Ishikawa (cell line): Measurements from ENCODE around the gene SLC16A2.
A peak's percentile ranks its signal among the peaks of the same experiment; 100 is the strongest.

Experiments
- CEBPB ChIP-seq: IDR thresholded peaks from 2 replicates; pipeline ENCODE4 v1.6.1; 2012
- CREB1 ChIP-seq: IDR thresholded peaks from 2 replicates; pipeline ENCODE4 v1.6.1; 2012; ENCODE audit warnings: low read depth
- EGR1 ChIP-seq: IDR thresholded peaks from 2 replicates; pipeline ENCODE4 v1.6.1; 2012
- EP300 ChIP-seq: IDR thresholded peaks from 2 replicates; pipeline ENCODE4 v1.6.1; 2012; ENCODE audit warnings: borderline replicate concordance
- FOXM1 ChIP-seq: IDR thresholded peaks from 2 replicates; pipeline ENCODE4 v1.6.1; 2012; ENCODE audit warnings: low read depth, borderline replicate concordance
- NFIC ChIP-seq: IDR thresholded peaks from 2 replicates; pipeline ENCODE4 v1.6.1; 2012
- RAD21 ChIP-seq: IDR thresholded peaks from 2 replicates; pipeline ENCODE4 v1.6.1; 2012; ENCODE audit warnings: low read depth
- REST ChIP-seq: IDR thresholded peaks from 2 replicates; pipeline ENCODE4 v1.6.1; 2012; ENCODE audit warnings: low read depth, mild to moderate bottlenecking
- TAF1 ChIP-seq: IDR thresholded peaks from 2 replicates; pipeline ENCODE4 v1.6.1; 2012; ENCODE audit warnings: low read depth, mild to moderate bottlenecking
- TCF12 ChIP-seq: IDR thresholded peaks from 2 replicates; pipeline ENCODE4 v1.6.1; 2012; ENCODE audit warnings: low read depth
- TEAD4 ChIP-seq: IDR thresholded peaks from 2 replicates; pipeline ENCODE4 v1.6.1; 2012
- USF1 ChIP-seq: IDR thresholded peaks from 2 replicates; pipeline ENCODE4 v1.6.1; 2012
- YY1 ChIP-seq: IDR thresholded peaks from 2 replicates; pipeline ENCODE4 v1.6.1; 2012; ENCODE audit warnings: low read depth
- ZBTB7A ChIP-seq: IDR thresholded peaks from 2 replicates; pipeline ENCODE4 v1.6.1; 2012; ENCODE audit warnings: low read depth
- TF ChIP-seq, protein P1 (sequence below): IDR thresholded peaks from 2 replicates; pipeline ENCODE4 v1.6.1; 2012

SLC16A2 gene

GRCh38 chrX:74535408-74536151 lies 114.3 kb downstream of the SLC16A2 start:
- TF ChIP-seq, protein P1, sequence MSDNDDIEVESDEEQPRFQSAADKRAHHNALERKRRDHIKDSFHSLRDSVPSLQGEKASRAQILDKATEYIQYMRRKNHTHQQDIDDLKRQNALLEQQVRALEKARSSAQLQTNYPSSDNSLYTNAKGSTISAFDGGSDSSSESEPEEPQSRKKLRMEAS, result no peak; the same call in 1 of the 2 replicates
- TF ChIP-seq ZBTB7A, result 0 out of 2 replicates have a peak, but pooled peaks have one; percentile 7
- TF ChIP-seq RAD21, result peak; percentile 45
- TF ChIP-seq EP300, result peak; percentile 58; the same call in 1 of the 2 replicates
- TF ChIP-seq REST, result no peak
- TF ChIP-seq YY1, result 0 out of 2 replicates have a peak, but pooled peaks have one; percentile 28
- TF ChIP-seq TEAD4, result peak; percentile 58
- no peak for TF ChIP-seq TCF12
- TF ChIP-seq FOXM1, result no peak
- no peak for TF ChIP-seq USF1
- TF ChIP-seq TAF1, result peak; percentile 38; the same call in 1 of the 2 replicates
- TF ChIP-seq EGR1, result no peak
- no peak for TF ChIP-seq CEBPB
- no peak for TF ChIP-seq NFIC
- TF ChIP-seq CREB1, result no peak

DNA sequence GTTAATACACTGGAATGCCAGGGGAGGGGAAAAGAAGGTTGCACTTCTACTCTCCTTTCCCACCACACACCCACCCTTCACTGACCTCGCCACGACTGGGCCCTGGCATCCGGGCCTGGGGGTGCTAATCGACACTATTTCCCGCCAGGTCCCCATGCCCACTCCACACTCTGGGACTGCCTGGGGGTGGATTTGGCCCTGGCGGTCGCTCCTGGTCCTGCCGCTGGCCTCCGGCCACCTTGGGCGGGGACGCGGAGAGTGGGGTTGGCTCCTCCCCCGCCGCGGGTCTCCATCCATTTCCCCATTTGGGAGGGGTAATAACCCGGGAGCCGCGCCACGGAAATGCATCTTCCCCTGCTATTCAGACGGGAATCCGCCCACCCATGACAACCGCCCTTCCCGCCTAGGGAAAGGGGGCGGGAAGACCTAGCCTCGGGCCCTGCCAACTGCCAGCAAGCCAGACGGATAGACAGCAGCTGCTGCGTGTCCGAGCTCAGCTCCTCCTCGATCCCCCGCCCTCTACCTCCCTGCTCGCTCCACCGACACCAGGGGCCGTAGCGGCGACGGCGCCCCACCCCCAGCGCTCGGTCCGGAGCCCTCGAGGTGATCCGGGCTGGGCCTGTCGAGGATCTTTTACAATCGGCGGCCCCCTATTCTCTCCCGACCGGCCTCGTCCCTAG lies 115.0 kb downstream of the SLC16A2 start:
- TF ChIP-seq EGR1, result 0 out of 2 replicates have a peak, but pooled peaks have one; percentile 33
- TF ChIP-seq RAD21, result no peak
- TF ChIP-seq USF1, result no peak
- peak; percentile 39; the same call in 1 of the 2 replicates for TF ChIP-seq NFIC
- no peak for TF ChIP-seq TCF12
- 0 out of 2 replicates have a peak, but pooled peaks have one; percentile 28 for TF ChIP-seq EP300
- TF ChIP-seq, protein P1, result peak; percentile 43
- no peak for TF ChIP-seq YY1
- TF ChIP-seq CEBPB, result no peak
- no peak for TF ChIP-seq CREB1
- no peak for TF ChIP-seq FOXM1
- 0 out of 2 replicates have a peak, but pooled peaks have one; percentile 1 for TF ChIP-seq TEAD4
- no peak for TF ChIP-seq REST
- TF ChIP-seq ZBTB7A, result no peak; the same call in 1 of the 2 replicates
- no peak; the same call in 1 of the 2 replicates for TF ChIP-seq TAF1

- TF ChIP-seq, protein P1, result 0 out of 2 replicates have a peak, but pooled peaks have one; percentile 2
- TF ChIP-seq ZBTB7A, result no peak
Observed at GRCh38 chrX:74536832-74537371, 115.6 kb downstream of the SLC16A2 start.

- no peak for TF ChIP-seq RAD21
- TF ChIP-seq CREB1, result no peak
- TF ChIP-seq ZBTB7A, result no peak
- TF ChIP-seq NFIC, result no peak
- no peak for TF ChIP-seq YY1
Observed at GRCh38 chrX:74540635-74541249, 119.4 kb downstream of the SLC16A2 start.
